Measurements from ENCODE around the gene HFE. TPM values are rescaled to one million over a fixed set of nuclear protein-coding genes. Genes with fewer than 3 reads are reported as not detected.
A peak's percentile ranks its signal among the peaks of the same experiment; 100 is the strongest.
"Not testable (repeated sequence)": the region's sequence is repeated elsewhere in the genome, so short reads cannot be mapped to it uniquely, and the experiment has no call there.

HFE gene
- polyA plus RNA-seq, 4 donors, result 6.2 to 8.7 (median 7.3) TPM

DNA sequence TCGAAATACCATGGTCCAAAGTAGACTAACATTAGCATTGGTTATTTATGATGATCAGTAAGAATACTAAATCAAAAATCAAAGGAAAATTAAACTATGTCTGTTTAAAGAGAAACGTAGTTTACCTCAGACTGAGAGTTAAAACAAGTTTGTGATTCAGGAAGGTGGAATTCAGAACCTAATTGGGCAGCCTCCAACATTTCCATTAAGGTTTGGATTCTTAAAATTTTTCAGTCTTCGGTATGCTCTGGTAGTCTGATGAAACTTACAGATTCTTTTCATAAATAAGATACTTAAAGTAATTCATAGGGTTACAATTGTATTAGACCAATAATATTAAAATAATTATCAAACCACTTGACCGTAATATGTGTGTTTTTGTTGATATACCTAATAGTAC is 18.6 kb downstream of the HFE start:
- no peak for DNase-seq (ENCODE audit: low read depth in 4 of 4, low spot score in 3 of 4)

GRCh38 chr6:26107935-26108334 is 20.7 kb downstream of the HFE start:
- DNase-seq (ENCODE audit: low read depth in 4 of 4, low spot score in 3 of 4), result no peak

DNA sequence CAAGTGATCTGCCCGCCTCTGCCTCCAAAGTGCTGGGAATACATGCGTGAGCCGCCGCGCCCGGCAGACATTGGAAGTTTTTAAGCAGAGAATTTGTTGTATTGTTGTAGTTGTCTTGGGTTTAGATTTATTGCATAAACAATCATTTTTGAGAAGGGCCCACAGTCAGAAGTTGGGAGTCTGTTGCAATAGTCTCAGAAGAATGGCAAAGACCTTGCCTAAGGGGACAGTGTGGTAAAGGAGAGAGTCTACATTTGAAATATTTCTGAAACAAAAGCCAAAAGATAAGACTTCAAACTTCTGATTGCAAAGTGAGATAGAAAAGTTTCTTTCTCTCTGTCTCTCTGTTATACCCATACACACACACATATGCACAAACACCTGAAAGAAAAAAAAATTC is 22.5 kb downstream of the HFE start:
- no peak for DNase-seq (ENCODE audit: low read depth in 4 of 4, low spot score in 3 of 4)

DNA sequence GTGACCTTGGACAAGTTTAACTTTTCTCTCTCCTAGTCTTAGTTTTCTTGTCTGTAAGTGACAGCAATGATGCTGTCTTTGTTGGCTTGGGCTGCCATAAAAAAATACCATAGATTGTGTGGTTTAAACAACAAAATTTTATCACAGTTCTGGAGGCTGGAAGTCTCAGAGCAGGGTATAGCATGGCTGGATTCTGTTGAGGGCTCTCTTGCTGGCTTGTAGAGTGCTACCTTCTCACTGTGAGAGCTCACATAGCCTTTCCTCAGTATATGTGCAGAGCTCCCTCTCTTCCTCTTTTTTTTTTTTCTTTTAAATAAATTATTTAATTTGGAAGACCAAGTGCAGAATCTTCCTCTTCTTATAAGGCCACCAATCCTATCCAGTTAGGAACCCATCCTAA is 26.3 kb downstream of the HFE start:
- no peak for DNase-seq (ENCODE audit: low read depth in 4 of 4, low spot score in 3 of 4)

DNA sequence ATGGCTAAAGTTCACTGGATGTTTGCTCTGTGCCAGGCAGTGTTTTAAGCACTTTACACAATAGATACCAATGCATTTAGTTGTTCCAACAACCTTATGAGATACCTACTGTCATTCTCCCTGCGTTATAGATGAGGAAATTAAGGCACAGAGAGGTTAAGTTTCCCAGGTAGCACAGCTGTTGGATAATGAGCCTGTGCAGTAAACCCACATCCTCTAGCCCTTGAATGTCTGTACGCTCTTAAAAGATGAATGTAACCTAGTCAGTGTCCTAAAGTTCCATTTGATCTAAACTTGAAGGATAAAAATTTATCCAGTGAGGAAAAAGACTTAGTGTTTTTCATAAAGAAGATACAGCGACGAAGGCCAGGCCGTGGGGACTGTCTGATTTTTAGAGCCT is 28.0 kb downstream of the HFE start:
- DNase-seq (ENCODE audit: low read depth in 4 of 4, low spot score in 3 of 4), result no peak

DNA sequence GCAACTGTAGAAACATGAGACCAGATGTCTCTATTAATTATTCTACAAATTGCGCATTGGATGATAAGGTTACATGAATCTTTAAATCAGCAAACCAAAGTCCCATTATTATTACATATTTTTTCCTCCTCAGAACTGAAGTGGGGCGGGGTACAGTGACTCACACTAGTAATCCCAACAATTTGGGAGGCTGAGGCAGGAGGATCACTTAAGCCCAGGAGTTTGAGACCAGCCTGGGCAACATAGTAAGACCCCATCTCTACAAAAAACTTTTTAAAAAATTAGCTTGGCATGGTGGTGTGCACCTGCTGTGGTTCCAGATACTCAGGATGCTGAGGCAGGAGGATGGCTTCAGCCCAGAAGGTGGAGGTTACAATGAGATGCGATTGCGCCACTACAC is 29.0 kb downstream of the HFE start:
- no peak for DNase-seq (ENCODE audit: low read depth in 4 of 4, low spot score in 3 of 4)

GRCh38 chr6:26118999-26119398 is 31.8 kb downstream of the HFE start:
- DNase-seq (ENCODE audit: low read depth in 4 of 4, low spot score in 3 of 4), result no peak

DNA sequence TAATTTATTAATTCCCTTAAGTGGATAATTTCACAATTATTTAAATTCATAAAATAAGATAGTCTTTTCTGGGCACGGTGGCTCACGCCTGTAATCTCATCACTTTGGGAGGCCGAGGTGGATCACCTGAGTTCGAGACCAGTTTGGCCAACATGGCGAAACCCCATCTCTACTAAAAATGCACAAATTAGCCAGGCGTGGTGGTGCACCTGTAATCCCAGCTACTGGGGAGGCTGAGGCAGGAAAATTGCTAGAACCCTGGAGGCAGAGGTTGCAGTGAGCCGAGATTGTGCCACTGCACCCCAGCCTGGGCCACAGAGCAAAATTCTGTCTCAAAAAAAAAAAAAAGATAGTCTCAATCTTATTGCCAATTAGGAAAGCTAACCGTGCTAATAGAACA is 32.9 kb downstream of the HFE start:
- DNase-seq (ENCODE audit: low read depth in 4 of 4, low spot score in 3 of 4), result not testable (repeated sequence)

GRCh38 chr6:26120807-26121140 is 33.5 kb downstream of the HFE start:
- no peak for DNase-seq (ENCODE audit: low read depth in 4 of 4, low spot score in 3 of 4)

GRCh38 chr6:26121141-26122004 is 34.1 kb downstream of the HFE start:
- no peak for DNase-seq (ENCODE audit: low read depth in 4 of 4, low spot score in 3 of 4)

- no peak for DNase-seq (ENCODE audit: low read depth in 4 of 4, low spot score in 3 of 4)
Measured at GRCh38 chr6:26122005-26122388, 34.8 kb downstream of the HFE start.

DNA sequence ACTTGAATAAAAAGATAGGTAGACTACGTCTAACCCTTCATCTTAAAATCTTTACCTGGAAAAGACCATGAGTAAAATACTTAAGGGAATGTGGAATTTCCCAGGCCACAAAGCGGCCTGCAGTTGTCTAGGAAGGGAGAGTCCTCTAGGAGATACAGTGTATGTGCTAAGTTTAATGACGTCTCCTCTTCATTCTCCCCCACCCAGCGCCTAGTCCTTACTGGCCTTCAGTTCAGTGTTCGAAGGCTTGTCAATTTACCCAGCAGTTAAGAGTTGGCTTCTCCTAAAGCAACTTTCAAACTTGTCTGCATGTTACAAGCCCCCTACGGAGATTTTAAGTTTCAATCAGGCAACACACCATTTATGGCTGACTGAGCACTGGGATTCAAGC is 35.2 kb downstream of the HFE start:
- DNase-seq (ENCODE audit: low read depth in 4 of 4, low spot score in 3 of 4), result no peak

GRCh38 chr6:26122793-26123674 is 35.8 kb downstream of the HFE start:
- DNase-seq (ENCODE audit: low read depth in 4 of 4, low spot score in 3 of 4), result peak; percentile 91 to 98 (median 96)

- DNase-seq (ENCODE audit: low read depth in 4 of 4, low spot score in 3 of 4), result no peak
Measured at GRCh38 chr6:26123675-26123946, 36.4 kb downstream of the HFE start.

GRCh38 chr6:26123947-26124780 is 36.9 kb downstream of the HFE start:
- peak; percentile 92 to 98 (median 94) for DNase-seq (ENCODE audit: low read depth in 4 of 4, low spot score in 3 of 4)

DNA sequence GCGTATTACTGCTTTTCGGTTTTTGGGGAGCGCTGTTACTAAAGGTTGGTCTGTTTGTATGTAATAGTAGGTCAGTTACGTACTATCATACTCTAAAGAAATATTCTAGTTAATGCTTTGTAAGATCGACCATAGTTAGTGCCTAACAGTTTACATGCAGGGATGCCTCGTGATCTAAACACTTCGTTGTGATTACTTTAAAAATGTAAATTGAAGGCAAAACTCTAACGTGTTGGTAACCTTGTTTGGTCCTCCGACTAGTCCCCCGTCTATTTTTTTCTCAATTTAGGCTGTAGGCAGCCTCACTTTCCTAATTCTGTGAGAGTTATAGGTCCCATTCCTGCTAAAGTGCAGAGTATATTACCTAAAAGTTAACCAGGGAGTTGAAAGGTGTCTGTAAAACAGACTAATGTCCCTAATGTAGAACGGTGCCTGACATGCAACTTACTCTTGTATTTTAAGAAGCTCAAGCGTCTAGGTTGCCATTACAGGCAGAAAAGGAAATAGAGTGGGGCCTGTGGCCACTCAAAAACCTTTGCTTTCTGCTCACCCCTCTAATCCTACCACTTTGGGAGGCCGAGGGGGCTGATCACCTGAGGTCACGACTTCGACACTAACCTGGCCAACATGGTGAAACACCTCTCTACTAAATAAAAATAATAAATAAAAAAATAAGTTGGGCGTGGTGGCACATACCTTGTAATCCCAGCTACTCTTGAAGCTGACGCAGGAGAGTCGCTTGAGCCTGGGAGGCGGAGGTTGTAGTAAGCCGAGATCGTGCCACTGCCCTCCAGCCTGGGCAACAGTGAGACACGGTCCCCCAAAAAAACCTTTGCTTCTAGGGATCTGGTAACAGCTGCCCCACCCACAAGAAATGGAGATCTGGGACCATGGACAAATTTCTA is 37.8 kb downstream of the HFE start:
- DNase-seq (ENCODE audit: low read depth in 4 of 4, low spot score in 3 of 4), result peak in 1 of 4 donors; percentile 42

DNA sequence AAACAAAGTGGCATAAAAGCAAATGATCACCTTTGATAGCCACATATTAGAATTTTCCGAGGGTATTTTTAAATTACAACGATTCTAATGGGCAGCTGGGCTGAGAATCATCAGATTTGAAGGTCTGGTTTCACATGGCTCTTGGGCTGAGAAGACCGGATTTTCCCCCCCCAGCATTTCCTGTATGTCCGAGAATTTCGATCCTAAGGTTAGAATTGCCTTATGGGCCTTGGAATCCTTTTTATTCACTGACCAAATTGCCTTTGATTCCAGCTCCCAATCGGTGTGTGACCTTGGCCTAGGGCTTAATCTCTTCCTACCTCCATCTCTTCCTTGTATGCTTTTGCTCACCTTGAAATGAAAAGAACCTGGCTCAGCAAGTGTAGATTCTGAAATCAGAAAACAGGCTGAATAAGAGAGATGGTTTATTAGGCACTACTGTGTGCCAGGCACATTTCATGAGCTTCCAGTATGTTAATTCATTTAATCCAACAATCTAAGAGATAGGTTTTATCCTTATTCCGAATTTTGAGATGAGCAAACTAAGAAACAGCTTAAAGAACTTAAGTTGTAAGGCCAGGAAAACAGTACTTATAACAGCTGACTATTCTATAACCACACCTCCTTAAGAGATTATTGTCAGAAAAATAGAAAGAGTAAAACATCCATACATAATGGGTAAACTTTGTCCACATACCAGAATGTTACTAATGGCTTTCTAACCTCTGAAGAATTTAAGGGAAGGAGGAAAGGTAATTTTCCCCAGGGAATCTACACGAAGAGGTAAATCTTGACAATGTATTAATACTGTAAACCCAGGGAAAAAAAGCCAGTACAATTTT is 39.4 kb downstream of the HFE start:
- DNase-seq (ENCODE audit: low read depth in 4 of 4, low spot score in 3 of 4), result peak in 2 of 4 donors; percentile 35 to 44

GRCh38 chr6:26128013-26128771 is 41.0 kb downstream of the HFE start:
- no peak for DNase-seq (ENCODE audit: low read depth in 4 of 4, low spot score in 3 of 4)

DNA sequence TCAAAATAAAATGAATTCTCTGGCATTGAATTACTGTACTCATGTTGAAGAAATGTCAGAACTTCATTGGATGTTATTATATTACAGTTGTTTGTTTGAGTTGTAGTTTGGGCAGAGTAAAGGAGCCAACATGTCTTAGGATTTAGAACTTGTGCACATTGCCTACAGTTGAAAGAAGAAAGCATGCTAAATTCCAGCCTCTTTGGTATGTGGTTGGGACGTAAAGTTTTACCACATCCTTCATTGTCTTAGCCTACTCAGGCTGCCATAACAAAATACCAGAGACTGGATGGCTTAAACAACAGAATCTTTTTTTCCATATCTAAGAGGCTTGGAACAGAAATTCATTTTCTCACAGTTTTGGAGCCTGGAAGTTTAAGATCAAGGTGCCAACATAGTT is 42.4 kb downstream of the HFE start:
- DNase-seq (ENCODE audit: low read depth in 4 of 4, low spot score in 3 of 4), result no peak

All from right renal pelvis (tissue), 4 donors.